HG03575 (cell line): ENCODE measurements around the gene RAB4B.
"Not testable (repeated sequence)": the region's sequence is repeated elsewhere in the genome, so short reads cannot be mapped to it uniquely, and the experiment has no call there.

Source experiments
- ATAC-seq: cut with Tn5 transposase; IDR thresholded peaks from one replicate; pipeline ENCODE4 v1.9.1; 2021; ENCODE audit not compliant: unreplicated experiment, insufficient number of reproducible peaks, low FRiP score; ENCODE audit errors: extremely low read depth

The RAB4B gene

GRCh38 chr19:40750058-40750873 lies 27.8 kb upstream of the RAB4B start, which contains the start of gene ACTMAP:
ACTMAP (minus strand) TSS chr19:40750477; CDS start chr19:40749803, 674 bp downstream.
- peak; percentile 58 for ATAC-seq

DNA sequence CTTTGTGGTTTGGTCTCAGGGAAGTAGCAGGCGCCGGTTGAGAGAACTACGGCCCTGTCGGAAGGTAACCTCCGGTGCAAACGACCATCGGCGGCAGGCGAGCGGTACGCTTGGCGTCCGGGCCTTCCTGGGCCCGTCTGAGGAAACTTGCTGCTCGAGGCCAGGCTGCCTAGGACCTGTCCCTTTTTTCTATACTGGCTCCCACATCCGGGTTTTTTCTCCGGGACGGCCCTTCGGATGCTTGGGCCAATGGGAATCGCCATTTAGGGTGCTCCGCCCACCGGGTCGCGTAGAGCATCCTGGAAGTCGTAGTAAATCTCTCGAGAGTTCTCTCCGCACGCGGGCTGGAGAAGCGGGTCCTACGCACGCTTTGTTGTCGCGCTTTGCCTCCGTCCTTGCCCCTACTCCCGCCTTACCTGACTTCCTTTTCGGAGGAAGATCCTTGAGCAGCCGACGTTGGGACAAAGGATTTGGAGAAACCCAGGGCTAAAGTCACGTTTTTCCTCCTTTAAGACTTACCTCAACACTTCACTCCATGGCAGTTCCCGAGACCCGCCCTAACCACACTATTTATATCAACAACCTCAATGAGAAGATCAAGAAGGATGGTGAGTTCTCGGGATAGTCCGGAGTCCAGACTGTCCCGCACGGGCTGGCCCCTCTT lies 27.0 kb upstream of the RAB4B start, which contains the start of gene SNRPA:
Gene SNRPA, plus strand, starts transcription at position 330 of the 664 bp plus-strand sequence. Its CDS starts 206 bp downstream, at position 536.
- peak; percentile 31 for ATAC-seq

DNA sequence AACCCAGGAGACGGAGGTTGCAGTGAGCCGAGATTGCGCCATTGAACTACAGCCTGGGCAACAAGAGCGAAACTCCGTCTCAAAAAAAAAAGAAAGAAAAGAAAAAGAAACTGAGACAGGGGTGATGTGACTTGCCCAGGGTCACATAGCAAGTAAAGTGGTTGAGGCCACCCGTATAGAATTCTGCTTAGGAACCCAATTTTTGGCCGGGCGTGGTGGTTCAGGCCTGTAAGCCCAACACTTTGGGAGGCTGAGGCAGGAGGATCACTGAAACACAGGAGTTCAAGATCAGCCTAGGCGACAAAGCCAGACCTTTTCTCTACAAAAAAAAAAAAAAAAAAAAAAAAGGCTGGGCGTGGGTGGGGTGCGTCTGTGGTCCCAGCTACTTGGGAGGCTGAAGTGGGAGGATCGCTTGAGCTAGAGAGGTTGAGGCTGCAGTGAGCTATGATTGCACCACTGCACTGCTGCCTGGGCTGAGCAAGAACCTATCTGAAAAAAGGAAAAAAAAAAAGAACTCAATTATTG lies 25.7 kb upstream of the RAB4B start:
- no peak for ATAC-seq

- ATAC-seq, result no peak
These were observed 23.3 kb upstream of the RAB4B start for GRCh38 chr19:40754611-40755247.

GRCh38 chr19:40755248-40755624 lies 22.8 kb upstream of the RAB4B start:
- ATAC-seq, result no peak

DNA sequence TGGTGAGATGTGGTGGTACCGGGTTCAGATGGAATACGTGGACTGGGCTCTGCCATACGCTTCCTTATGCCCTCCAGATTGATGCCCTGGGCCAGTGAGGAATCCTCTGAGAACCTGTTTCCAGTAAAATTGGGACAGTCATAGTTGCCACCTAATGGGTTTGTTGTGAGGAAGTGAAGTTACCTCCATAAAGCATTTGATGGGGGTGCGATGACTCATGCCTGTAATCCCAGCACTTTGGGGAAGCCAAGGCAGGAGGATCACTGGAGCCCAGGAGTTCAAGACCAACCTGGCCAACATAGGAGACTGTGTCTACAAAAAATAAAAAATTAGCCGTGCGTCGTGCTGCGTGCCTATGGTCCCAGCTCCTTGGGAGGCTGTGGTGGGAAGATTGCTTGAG lies 22.3 kb upstream of the RAB4B start:
- no peak for ATAC-seq

- no peak for ATAC-seq
These were observed 21.4 kb upstream of the RAB4B start for GRCh38 chr19:40756502-40757110.

GRCh38 chr19:40758491-40758890 lies 19.6 kb upstream of the RAB4B start:
- ATAC-seq, result no peak

DNA sequence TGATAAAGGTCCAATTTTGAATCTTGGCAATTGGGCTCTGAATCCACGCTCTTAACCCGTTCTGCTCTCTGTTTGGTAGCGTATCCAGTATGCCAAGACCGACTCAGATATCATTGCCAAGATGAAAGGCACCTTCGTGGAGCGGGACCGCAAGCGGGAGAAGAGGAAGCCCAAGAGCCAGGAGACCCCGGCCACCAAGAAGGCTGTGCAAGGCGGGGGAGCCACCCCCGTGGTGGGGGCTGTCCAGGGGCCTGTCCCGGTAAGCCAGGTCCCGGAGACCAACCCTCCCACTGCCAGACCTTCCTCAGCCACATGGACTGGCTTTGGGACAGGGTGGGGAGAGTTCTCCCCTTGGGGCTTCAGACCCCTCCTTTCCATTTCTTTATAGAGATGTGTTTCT lies 18.7 kb upstream of the RAB4B start:
- ATAC-seq, result no peak

- ATAC-seq, result no peak
These were observed 15.1 kb upstream of the RAB4B start for GRCh38 chr19:40762754-40763470.

DNA sequence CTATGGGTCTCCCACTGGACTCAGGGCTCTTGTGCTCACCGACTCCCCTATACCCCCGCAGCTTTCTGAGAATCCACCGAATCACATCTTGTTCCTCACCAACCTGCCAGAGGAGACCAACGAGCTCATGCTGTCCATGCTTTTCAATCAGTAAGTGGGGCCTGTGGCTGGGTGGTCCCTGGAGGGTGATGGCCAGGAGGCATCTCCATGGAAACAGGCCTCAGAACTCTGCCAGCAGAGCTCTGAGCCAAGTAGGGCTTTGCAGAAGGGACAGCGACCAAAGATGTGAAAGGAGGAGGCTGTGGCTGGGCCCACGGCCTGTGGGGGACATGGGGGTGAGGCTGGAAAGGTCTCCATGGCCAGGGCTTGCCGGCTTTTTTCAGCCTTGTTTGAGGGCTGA lies 14.5 kb upstream of the RAB4B start:
- no peak for ATAC-seq

GRCh38 chr19:40763963-40764362 lies 14.1 kb upstream of the RAB4B start:
- no peak for ATAC-seq

DNA sequence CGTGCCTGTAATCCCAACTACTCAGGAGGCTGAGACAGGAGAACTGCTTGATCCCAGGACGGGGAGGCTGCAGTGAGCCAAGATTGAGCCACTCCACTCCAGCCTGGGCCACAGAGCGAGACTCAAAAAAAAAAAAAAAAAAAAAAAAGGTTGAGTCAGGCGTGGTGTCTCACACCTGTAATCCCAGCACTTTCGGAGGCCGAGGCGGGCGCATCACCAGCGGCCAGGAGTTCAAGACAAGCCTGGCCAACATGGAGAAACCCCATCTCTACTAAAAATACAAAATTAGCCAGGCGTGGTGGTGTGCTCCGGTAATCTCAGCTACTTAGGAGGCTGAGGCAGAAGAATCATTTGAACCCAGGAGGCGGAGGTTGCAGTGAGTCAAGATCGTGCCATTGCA lies 11.7 kb upstream of the RAB4B start:
- ATAC-seq, result not testable (repeated sequence)

- ATAC-seq, result no peak
These were observed 9.2 kb upstream of the RAB4B start for GRCh38 chr19:40768869-40769268.

GRCh38 chr19:40771101-40771862 lies 6.8 kb upstream of the RAB4B start:
- ATAC-seq, result not testable (repeated sequence)

DNA sequence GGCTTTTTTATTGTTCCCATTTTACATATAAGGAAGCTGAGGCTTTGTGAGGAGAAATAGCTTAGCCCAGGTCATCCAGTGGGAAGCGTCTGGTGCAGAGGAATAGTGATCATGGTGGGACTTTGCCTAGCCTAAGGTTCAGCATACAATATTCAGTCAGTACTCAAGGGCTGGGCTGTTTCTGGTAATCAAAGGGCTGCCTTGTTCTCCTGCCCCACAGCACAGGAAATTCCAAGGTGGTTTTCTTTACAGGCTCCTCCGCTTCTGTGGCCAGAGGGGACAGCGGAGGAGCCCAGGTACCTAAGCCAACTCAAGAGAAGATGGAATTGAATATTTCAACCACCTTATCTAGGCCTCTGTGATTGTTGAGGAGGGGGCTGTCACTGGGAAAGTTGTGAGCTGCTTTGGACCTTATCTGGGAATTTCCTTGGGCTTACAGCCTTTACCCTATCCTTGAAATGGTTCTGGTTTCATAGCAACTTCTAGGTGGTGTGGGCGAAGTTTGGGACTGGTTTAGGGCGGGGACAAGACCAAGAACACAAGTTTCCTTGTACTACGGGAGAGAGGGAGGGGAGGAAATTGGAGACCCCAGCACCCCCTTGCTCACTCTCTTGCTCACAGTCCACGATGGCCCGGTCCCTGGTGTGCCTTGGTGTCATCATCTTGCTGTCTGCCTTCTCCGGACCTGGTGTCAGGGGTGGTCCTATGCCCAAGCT lies 3.0 kb upstream of the RAB4B start, which contains the start of gene MIA:
Gene MIA, plus strand, starts transcription at position 606 of the 716 bp plus-strand sequence. Its CDS starts 22 bp downstream, at position 628.
- no peak for ATAC-seq

DNA sequence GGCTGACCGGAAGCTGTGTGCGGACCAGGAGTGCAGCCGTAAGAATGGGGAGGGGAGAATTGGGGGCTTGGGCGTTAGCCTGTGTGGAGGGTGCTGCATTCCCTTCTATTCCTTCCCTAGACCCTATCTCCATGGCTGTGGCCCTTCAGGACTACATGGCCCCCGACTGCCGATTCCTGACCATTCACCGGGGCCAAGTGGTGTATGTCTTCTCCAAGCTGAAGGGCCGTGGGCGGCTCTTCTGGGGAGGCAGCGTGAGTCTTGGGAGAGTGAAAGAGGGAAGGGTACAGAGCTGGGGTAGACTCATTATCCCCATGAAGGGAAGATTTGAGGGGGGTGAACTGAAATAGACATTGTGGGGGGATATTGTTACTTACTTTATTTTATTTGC lies 2.4 kb upstream of the RAB4B start:
- ATAC-seq, result no peak
